ENCODE data around the gene A4GNT. TPM values are rescaled to one million over a fixed set of nuclear protein-coding genes. Genes with fewer than 3 reads are reported as not detected.
A peak's percentile ranks its signal among the peaks of the same experiment; 100 is the strongest.

The A4GNT gene
- total and polyA plus RNA-seq, 9 donors = not detected

- DNase-seq = no peak
- no peaks in the 10 kb centered on the region for H3K9me3 ChIP-seq
- H3K36me3 ChIP-seq = no peaks in the 10 kb centered on the region
- no peak overlapping the region for H3K4me3 ChIP-seq
- intact Hi-C loops (cut with DNase I) = loop anchor here in 1 of 4 donors (10.0 kb wide), 1 partner anchor 131 kb away; no protein-coding TSS in a partner anchor
- WGBS, 3 donors = 94 to 97% (median 96%) methylated on average over 6 of the region's 6 CpGs
- H3K27me3 ChIP-seq = no peaks in the 10 kb centered on the region
- H3K27ac ChIP-seq = no peak overlapping the region
- TF ChIP-seq EP300 (IDR thresholded peaks at IDR 0.05) (no peak), CTCF (IDR thresholded peaks at IDR 0.05) (no peak), POLR2A (IDR thresholded peaks at IDR 0.05) (no peak)
- H3K4me1 ChIP-seq (ENCODE audit: insufficient read depth) = peaks cover 3% of the 10 kb centered on the region
These were observed 8.0 kb downstream of the A4GNT start for GRCh38 chr3:138124188-138124587.

DNA sequence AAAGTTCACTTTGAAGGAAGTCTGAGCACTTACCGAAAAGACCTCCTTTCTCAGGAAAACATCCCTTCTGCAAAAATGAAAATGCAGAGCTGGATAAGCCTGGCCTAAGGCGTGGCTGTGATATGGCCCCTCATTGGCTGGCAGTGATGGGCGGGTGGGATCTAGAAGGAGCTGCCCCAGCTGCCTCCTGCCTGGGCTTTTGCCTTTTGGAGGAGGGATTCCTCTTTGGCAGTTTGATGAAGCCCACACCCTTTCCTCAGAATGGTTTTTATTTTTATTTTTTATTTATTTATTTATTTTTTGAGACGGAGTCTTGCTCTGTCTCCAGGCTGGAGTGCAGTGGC is 12.8 kb downstream of the A4GNT start:
- intact Hi-C loops (cut with DNase I) = loop anchor here (2.0 to 5.0 kb wide), 3 partner anchors 51 to 53 kb away; no protein-coding TSS in a partner anchor
- H3K27me3 ChIP-seq = no peaks in the 10 kb centered on the region
- no peaks in the 10 kb centered on the region for H3K36me3 ChIP-seq
- peaks cover 2% of the 10 kb centered on the region for H3K4me1 ChIP-seq (ENCODE audit: insufficient read depth)
- H3K9me3 ChIP-seq = no peaks in the 10 kb centered on the region
- H3K4me3 ChIP-seq = no peak overlapping the region
- no peak for DNase-seq
- 33 to 36% (median 33%) methylated on average over 4 of the region's 4 CpGs for WGBS, 3 donors
- no peak overlapping the region for H3K27ac ChIP-seq
- TF ChIP-seq CTCF (IDR thresholded peaks at IDR 0.05) = no peak
- no peak for TF ChIP-seq POLR2A (IDR thresholded peaks at IDR 0.05)
- TF ChIP-seq EP300 (IDR thresholded peaks at IDR 0.05) = no peak

DNA sequence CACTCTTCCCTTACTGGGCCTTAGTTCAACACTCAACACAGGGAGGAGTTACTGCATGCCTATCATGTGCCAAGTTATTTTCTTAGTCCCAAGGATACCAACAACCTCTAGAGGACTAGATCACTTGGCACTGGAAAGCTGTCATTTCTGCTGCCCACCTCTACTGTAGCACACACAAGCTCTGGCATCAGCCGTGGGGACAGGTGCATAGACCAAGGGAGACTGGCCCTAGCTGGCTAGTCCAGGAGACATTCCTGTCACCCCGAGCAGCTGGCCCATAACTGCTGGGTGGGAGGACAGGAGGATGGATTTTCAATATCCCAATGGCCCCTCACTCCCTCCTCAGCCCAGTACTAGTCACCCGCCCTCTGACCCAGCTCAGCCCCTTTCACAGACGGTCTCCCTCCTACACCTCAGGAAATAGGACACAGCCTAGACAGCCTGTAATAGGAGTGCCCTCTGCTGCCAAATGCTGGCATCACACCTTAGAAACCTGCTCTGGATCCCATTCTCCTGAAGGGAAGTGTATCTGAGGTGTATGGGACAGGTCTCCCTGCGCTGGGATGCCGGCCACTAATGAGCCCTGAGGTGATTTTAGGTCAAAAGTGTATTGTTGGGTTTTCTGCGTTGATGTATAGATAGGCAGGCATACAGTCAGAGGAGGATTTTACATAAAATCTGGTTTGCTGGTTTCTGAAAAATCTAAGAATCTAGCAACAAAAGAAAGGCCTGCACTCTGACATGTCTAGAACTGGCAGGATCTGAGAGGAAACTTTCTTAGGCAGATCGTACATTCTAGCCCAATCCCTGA is 13.4 kb downstream of the A4GNT start:
- Histone ChIP-seq H3K4me3 (no peak overlapping the region), H3K36me3 (no peaks in the 10 kb centered on the region), H3K27ac (no peak overlapping the region), H3K4me1 (ENCODE audit: insufficient read depth) (peaks cover 2% of the 10 kb centered on the region), H3K27me3 (no peaks in the 10 kb centered on the region), H3K9me3 (no peaks in the 10 kb centered on the region)
- peak; percentile 65 to 84 (median 81) for DNase-seq
- TF ChIP-seq POLR2A (IDR thresholded peaks at IDR 0.05) (no peak), CTCF (IDR thresholded peaks at IDR 0.05) (peak; percentile 50 to 70 (median 67))
- WGBS, 3 donors = 13 to 21% (median 20%) methylated on average over 8 of the region's 8 CpGs
- intact Hi-C loops (cut with DNase I) = loop anchor here (2.0 to 5.0 kb wide), 3 partner anchors 50 to 52 kb away; no protein-coding TSS in a partner anchor

DNA sequence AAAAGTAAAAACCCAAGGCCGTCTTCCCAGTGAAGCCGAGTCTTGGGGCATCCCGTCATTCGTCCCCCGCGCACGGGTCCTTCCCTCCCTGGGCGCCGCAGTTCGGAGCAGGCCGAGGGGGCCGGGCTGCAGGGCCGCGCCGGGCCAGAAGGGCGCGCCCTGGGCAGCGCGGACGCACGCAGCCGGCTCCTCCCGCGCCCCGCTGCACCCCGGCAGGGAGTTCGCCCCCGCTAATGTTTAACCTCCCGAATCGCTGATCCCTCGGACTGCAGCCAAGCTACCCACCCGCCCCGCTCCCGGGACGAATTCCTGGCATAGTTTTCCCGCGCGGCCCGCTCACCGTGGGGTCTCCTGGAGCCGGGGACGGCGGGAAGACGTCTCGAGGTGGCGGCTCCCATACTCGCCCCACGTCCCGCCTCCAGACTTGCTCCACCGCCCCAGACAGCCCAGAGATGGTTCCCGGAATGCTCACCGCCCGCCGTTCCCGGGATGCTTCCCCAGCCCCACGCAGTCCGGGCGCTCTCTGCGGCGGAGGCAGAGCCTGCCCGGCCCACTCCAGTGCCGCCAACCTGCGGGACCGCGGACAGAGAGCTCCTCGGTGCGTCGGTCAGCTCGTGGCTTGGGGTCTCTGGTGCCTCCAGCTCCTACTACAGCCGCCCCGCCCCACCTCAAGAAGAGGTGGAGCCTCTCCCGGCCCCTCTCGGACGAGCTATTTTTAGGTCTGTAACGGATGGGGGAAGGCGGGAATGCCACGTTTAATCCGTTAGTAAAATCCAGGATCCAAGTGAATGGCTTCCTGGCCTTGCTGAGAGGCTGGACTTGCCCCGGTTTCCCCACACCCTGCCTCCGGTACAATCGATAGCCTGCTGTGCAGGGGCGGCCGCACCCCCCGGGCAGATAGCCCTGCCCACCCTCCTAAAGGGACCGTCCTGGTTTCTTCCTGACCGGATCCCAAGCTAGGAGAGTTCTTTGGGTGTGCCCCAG is 16.9 kb downstream of the A4GNT start, which contains the start of gene DZIP1L:
Gene DZIP1L, minus strand, starts transcription at position 621 of the 984 bp plus-strand sequence. CDS start 11,637 bp downstream, outside the sequence.
- DNase-seq = peak; percentile 67 to 82 (median 78)
- 0 to 1% (median 0%) methylated on average over 77 to 86 of the region's 86 CpGs for WGBS, 3 donors
- H3K27me3 ChIP-seq = no peaks in the 10 kb centered on the region
- peak in 2 of 3 donors; percentile 59 to 63 for TF ChIP-seq CTCF (IDR thresholded peaks at IDR 0.05)
- peak; percentile 63 for TF ChIP-seq POLR2A (IDR thresholded peaks at IDR 0.05)
- no peak for TF ChIP-seq EP300 (IDR thresholded peaks at IDR 0.05)
- peaks cover 4% of the 10 kb centered on the region for H3K4me1 ChIP-seq (ENCODE audit: insufficient read depth)
- intact Hi-C loops (cut with DNase I) = loop anchor here in 1 of 4 donors (5.0 kb wide), 1 partner anchor 48 kb away; no protein-coding TSS in a partner anchor
- H3K27ac ChIP-seq = peak within 1 kb of the TSS; percentile 52 to 93
- H3K36me3 ChIP-seq = no peaks in the 10 kb centered on the region
- peak within 1 kb of the TSS; percentile 73 for H3K4me3 ChIP-seq
- H3K9me3 ChIP-seq = no peaks in the 10 kb centered on the region
